ENCODE results near the gene SCYGR2. TPM values are rescaled to one million over a fixed set of nuclear protein-coding genes. Genes with fewer than 3 reads are reported as not detected.

Gene SCYGR2
- total RNA-seq, 1 experiment from 2014 or later = not detected

DNA sequence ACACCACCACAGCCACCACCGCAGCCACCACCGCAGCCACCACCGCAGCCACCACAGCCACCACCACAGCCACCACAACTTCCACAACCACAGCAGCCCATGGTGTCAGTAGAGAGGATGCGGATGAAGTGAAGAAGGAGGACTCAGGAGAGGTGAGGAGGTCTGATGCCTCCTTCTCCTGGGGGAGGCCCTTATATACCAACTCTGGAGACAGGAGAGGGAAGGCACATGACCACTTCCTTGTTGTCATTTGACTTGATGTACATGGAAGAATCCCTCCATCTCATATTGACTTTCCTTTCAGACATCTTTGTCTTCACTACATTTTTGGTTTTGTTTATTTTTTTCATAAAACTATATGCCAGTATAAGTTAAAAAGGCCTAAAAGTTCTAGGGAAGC is 16.0 kb downstream of the SCYGR2 start, which contains the start of gene SCYGR3:
Gene SCYGR3, minus strand, starts transcription at position 101 of the 400 bp plus-strand sequence. Its CDS starts 0 bp downstream, at position 101.
- no peaks in the 10 kb centered on the region for H3K79me1 ChIP-seq (ENCODE audit: insufficient read depth, low read depth, low read length, poor library complexity, severe bottlenecking)
- Mint-ChIP-seq H3K9me3 (no peaks in the 10 kb centered on the region; a peak in 1 of 5 replicates), H3K4me3 (no peak within 1 kb of the TSS), H3K27me3 (ENCODE audit: low read depth) (peaks cover 8% of the 10 kb centered on the region), H3K36me3 (ENCODE audit: insufficient read depth in 1 of 3, low read depth in 3 of 3) (no peaks in the 10 kb centered on the region), H3K4me1 (peaks cover 17 to 18% of the 10 kb centered on the region in 2 experiments), H3K27ac (no peak within 1 kb of the TSS)
- H3K79me2 ChIP-seq (ENCODE audit: insufficient read depth, low read length) = no peaks in the 10 kb centered on the region
- no peak within 1 kb of the TSS for H2BK5ac ChIP-seq (ENCODE audit: insufficient read length, low read length)
- no peaks in the 10 kb centered on the region; the same call in 1 of the 2 replicates for H3K27me3 ChIP-seq (ENCODE audit: insufficient read depth, low read length)
- no peak within 1 kb of the TSS for H2BK120ac ChIP-seq (ENCODE audit: low read depth, low read length, poor library complexity, severe bottlenecking)
- H3K18ac ChIP-seq (ENCODE audit: insufficient read length, low read depth, low read length) = no peak within 1 kb of the TSS
- H2AK5ac ChIP-seq (ENCODE audit: insufficient read length, low read length) = no peak within 1 kb of the TSS
- no peak within 1 kb of the TSS for H2BK20ac ChIP-seq (ENCODE audit: low read depth, low read length, poor library complexity, severe bottlenecking)
- H3K4me2 ChIP-seq (ENCODE audit: insufficient read depth, insufficient read length, low read length) = no peak within 1 kb of the TSS
- H2BK12ac ChIP-seq (ENCODE audit: insufficient read length, low read depth, low read length) = no peak within 1 kb of the TSS
- no peak within 1 kb of the TSS for H2AFZ ChIP-seq (ENCODE audit: low read length)
- H3K23ac ChIP-seq (ENCODE audit: insufficient read length, low read depth, low read length) = no peak within 1 kb of the TSS
- no peaks in the 10 kb centered on the region for H3K23me2 ChIP-seq (ENCODE audit: insufficient read length, low read depth, low read length, poor library complexity, severe bottlenecking)
- no peak for DNase-seq
- H4K5ac ChIP-seq (ENCODE audit: insufficient read length, low read depth, low read length) = no peak within 1 kb of the TSS
- no peak within 1 kb of the TSS for H3T11ph ChIP-seq (ENCODE audit: low read length)
- no peak within 1 kb of the TSS for H2BK15ac ChIP-seq (ENCODE audit: low read depth, low read length)
- no peaks in the 10 kb centered on the region for H3K9me3 ChIP-seq (ENCODE audit: control insufficient read depth, low read depth, low read length)
- H4K20me1 ChIP-seq (ENCODE audit: control insufficient read depth, insufficient read depth, insufficient read length) = no peaks in the 10 kb centered on the region
- H3K4me1 ChIP-seq (ENCODE audit: insufficient read depth, low read length) = 0 out of 2 replicates have a peak, but pooled peaks cover 5% of the 10 kb centered on the region
- TF ChIP-seq, protein P1, sequence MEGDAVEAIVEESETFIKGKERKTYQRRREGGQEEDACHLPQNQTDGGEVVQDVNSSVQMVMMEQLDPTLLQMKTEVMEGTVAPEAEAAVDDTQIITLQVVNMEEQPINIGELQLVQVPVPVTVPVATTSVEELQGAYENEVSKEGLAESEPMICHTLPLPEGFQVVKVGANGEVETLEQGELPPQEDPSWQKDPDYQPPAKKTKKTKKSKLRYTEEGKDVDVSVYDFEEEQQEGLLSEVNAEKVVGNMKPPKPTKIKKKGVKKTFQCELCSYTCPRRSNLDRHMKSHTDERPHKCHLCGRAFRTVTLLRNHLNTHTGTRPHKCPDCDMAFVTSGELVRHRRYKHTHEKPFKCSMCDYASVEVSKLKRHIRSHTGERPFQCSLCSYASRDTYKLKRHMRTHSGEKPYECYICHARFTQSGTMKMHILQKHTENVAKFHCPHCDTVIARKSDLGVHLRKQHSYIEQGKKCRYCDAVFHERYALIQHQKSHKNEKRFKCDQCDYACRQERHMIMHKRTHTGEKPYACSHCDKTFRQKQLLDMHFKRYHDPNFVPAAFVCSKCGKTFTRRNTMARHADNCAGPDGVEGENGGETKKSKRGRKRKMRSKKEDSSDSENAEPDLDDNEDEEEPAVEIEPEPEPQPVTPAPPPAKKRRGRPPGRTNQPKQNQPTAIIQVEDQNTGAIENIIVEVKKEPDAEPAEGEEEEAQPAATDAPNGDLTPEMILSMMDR (conservative IDR thresholded peaks at IDR 0.05) = no peak
- H3K9ac ChIP-seq (ENCODE audit: extremely low read depth, insufficient read length, low read length) = no peak within 1 kb of the TSS
- H3K4ac ChIP-seq (ENCODE audit: low read depth, low read length) = no peak within 1 kb of the TSS
- H4K8ac ChIP-seq (replicated peaks; ENCODE audit: insufficient read length, low read depth, low read length) = no peak within 1 kb of the TSS
- H3K27ac ChIP-seq (ENCODE audit: insufficient read length, low read depth, low read length) = no peak within 1 kb of the TSS
- no CpG with 5 or more reads among the region's 4 CpGs for WGBS (ENCODE audit: extremely low coverage, insufficient read length, low lambda C conversion rate)
- H3K14ac ChIP-seq (ENCODE audit: insufficient read depth, low read length) = no peak within 1 kb of the TSS; the same call in 1 of the 2 replicates
- no peak within 1 kb of the TSS for H3K56ac ChIP-seq (ENCODE audit: insufficient read length, low read depth, low read length)
- H4K91ac ChIP-seq (ENCODE audit: insufficient read length, low read depth, low read length) = no peak within 1 kb of the TSS

Data from H9 (cell line).